ENCODE measurements around the gene MYLK. TPM values are rescaled to one million over a fixed set of nuclear protein-coding genes. Genes with fewer than 3 reads are reported as not detected.

Gene MYLK
- total RNA-seq, 4 donors from 2014 or later, result 10.7 to 320 (median 42.0) TPM

DNA sequence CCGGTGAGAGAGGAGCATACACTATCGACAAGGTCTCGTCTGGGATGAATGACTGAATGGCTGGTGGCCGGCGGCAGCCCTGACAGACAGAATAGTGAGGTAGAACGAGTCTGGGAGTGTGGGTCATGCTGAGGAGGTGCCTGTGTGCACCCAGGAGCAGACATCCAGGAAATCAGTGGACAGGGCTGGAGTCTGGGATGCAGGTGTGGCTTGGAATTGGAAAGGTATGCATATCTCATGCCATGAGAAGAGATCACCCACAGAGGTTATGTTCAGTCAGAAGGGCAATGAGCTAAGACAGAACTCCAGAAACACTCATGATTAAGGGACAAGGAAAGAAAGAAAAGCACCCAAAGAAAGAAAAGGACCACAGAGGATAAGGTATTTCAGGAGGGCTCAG lies 320.1 kb downstream of the MYLK start:
- intact Hi-C loops (cut with DNase I), result no loop called here
- H3K4me1 ChIP-seq, result peaks cover 0 to 10% (median 0%) of the 10 kb centered on the region in 3 donors
- no peak overlapping the region for H3K4me3 ChIP-seq
- H3K27ac ChIP-seq, result no peak overlapping the region
- TF ChIP-seq, protein P1, sequence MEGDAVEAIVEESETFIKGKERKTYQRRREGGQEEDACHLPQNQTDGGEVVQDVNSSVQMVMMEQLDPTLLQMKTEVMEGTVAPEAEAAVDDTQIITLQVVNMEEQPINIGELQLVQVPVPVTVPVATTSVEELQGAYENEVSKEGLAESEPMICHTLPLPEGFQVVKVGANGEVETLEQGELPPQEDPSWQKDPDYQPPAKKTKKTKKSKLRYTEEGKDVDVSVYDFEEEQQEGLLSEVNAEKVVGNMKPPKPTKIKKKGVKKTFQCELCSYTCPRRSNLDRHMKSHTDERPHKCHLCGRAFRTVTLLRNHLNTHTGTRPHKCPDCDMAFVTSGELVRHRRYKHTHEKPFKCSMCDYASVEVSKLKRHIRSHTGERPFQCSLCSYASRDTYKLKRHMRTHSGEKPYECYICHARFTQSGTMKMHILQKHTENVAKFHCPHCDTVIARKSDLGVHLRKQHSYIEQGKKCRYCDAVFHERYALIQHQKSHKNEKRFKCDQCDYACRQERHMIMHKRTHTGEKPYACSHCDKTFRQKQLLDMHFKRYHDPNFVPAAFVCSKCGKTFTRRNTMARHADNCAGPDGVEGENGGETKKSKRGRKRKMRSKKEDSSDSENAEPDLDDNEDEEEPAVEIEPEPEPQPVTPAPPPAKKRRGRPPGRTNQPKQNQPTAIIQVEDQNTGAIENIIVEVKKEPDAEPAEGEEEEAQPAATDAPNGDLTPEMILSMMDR (IDR thresholded peaks at IDR 0.05), result no peak
- no peak for TF ChIP-seq POLR2A (IDR thresholded peaks at IDR 0.05)
- no peaks in the 10 kb centered on the region for H3K9me3 ChIP-seq
- 92 to 95% methylated on average over 5 to 6 of the region's 6 CpGs for WGBS, 2 donors
- peaks cover 0 to 46% (median 0%) of the 10 kb centered on the region in 3 donors for H3K36me3 ChIP-seq
- no peaks in the 10 kb centered on the region for H3K27me3 ChIP-seq
- no peak for DNase-seq

DNA sequence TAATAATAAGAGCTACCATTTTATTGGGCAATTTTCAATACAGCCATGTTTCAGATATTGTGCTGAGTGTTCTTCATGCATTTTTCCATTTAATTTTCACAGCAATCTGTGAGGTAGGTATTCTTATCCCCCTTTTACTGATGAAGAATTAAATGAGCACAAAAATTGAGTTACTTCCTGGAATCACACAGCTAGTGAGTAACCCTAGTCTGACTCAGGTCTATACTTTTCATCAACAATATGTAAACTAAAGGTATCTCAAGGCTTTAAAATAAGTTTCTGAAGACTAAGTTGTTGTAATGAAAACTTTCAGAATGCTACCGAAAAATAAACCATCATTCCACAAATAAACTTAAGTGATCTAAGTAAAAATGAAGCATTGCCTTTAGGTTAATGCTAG lies 321.6 kb downstream of the MYLK start:
- TF ChIP-seq, protein P1 (IDR thresholded peaks at IDR 0.05), result no peak
- TF ChIP-seq POLR2A (IDR thresholded peaks at IDR 0.05), result no peak
- Histone ChIP-seq H3K27ac (no peak overlapping the region), H3K36me3 (peaks cover 0 to 47% (median 0%) of the 10 kb centered on the region in 3 donors), H3K9me3 (no peaks in the 10 kb centered on the region), H3K4me3 (no peak overlapping the region), H3K4me1 (peaks cover 0 to 14% (median 0%) of the 10 kb centered on the region in 3 donors), H3K27me3 (no peaks in the 10 kb centered on the region)
- no peak for DNase-seq
- 71 to 83% methylated on average over 1 of the region's 1 CpG for WGBS, 2 donors
- intact Hi-C loops (cut with DNase I), result no loop called here

DNA sequence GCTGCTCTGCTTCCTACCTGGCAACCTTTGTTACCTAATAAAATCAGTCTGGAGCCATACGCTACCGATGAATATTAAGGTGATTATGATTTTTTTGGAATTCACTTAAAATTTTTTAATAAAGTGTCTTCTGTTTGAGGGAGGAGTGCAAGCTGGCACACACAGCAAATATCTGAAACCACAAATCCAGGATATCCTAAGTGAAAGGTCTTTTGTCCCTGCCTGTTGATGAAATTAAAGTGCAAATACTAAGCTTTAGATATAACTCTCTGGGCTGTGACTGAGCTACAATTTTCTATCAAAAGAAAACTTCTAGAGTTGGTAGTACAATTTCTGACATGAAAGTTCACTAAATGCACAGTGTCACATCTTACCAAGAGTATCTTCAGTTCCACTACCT lies 322.9 kb downstream of the MYLK start:
- Histone ChIP-seq H3K4me1 (peaks cover 0 to 14% (median 0%) of the 10 kb centered on the region in 3 donors), H3K9me3 (no peaks in the 10 kb centered on the region), H3K27ac (no peak overlapping the region), H3K36me3 (peaks cover 0 to 47% (median 0%) of the 10 kb centered on the region in 3 donors), H3K4me3 (no peak overlapping the region), H3K27me3 (no peaks in the 10 kb centered on the region)
- TF ChIP-seq, protein P1 (IDR thresholded peaks at IDR 0.05), result no peak
- TF ChIP-seq POLR2A (IDR thresholded peaks at IDR 0.05), result no peak
- intact Hi-C loops (cut with DNase I), result no loop called here
- WGBS, 2 donors, result 94 to 97% methylated on average over 2 of the region's 2 CpGs
- DNase-seq, result no peak

Small RNA genes within 50 kb of the gene (small RNA-seq; reads per million reads assigned to genes)
- 0 reads per million in 4 donors for gene RF00392

Other genes starting within 250 kb of the MYLK start
- 10 to 100 TPM in 3 of 4 donors, 1 to 10 TPM in 1; 7.7 to 28.4 (median 26.8) TPM for gene CCDC14, start 76.9 kb upstream of the MYLK start, total RNA-seq
- under 1 TPM in 1 of 4 donors, not detected in 3; 0.38 TPM for gene ROPN1, start 107.8 kb upstream of the MYLK start, total RNA-seq
- 10 to 100 TPM; 18.5 to 36.8 (median 30.0) TPM for gene KALRN, start 149.0 kb upstream of the MYLK start, total RNA-seq